ENCODE data around the gene REEP6.

GRCh38 chr19:1528596-1529429 is 37.8 kb downstream of the REEP6 start:
- TF ChIP-seq POLR2AphosphoS5 (IDR thresholded peaks at IDR 0.05; ENCODE audit: low read depth, low read length) (no peak), REST (IDR thresholded peaks at IDR 0.05; ENCODE audit: insufficient read depth in 1 of 2, low read depth in 2 of 2, low read length in 2 of 2) (no peak), SIN3A (IDR thresholded peaks at IDR 0.05; ENCODE audit: borderline replicate concordance, insufficient read depth, low read length) (no peak), TAF1 (IDR thresholded peaks at IDR 0.05; ENCODE audit: borderline replicate concordance, insufficient read depth, low read length) (no peak), FOXP2 (optimal IDR thresholded peaks at IDR 0.05; ENCODE audit: borderline replicate concordance, extremely low read depth, extremely low read length, insufficient read depth) (no peak)
